Pulmonary artery endothelial cell (primary cell): Measurements from ENCODE around the gene RELN. TPM values are rescaled to one million over a fixed set of nuclear protein-coding genes. Genes with fewer than 3 reads are reported as not detected.
A peak's percentile ranks its signal among the peaks of the same experiment; 100 is the strongest.
"Not testable (repeated sequence)": the region's sequence is repeated elsewhere in the genome, so short reads cannot be mapped to it uniquely, and the experiment has no call there.

Experiments
- DNase-seq: peaks from one replicate; pipeline ENCODE4 v3.0.0-alpha.2; 2011; ENCODE audit warnings: low read depth, low spot score
- total RNA-seq: library from RNA; depleted of rRNA; stranded (reverse); fragments of >200 nt; gene quantifications from 2 replicates; pipeline ENCODE4 v1.2.3, GENCODE V29; 2014

RELN gene
- total RNA-seq, 1 donor from 2014 or later = 7.9 TPM

- no peak for DNase-seq
Measured at GRCh38 chr7:103794424-103794823, 195.0 kb downstream of the RELN start.

- no peak for DNase-seq
Measured at GRCh38 chr7:103793614-103794013, 195.8 kb downstream of the RELN start.

GRCh38 chr7:103791894-103792293, 197.6 kb downstream of the RELN start:
- DNase-seq = no peak

- DNase-seq = not testable (repeated sequence)
Measured at GRCh38 chr7:103787041-103787440, 202.4 kb downstream of the RELN start.

GRCh38 chr7:103784646-103785286, 204.7 kb downstream of the RELN start:
- no peak for DNase-seq

- DNase-seq = no peak
Measured at GRCh38 chr7:103781409-103781808, 208.0 kb downstream of the RELN start.

GRCh38 chr7:103780561-103780960, 208.9 kb downstream of the RELN start:
- not testable (repeated sequence) for DNase-seq

- DNase-seq = no peak
Measured at GRCh38 chr7:103777440-103777839, 212.0 kb downstream of the RELN start.

- DNase-seq = no peak
Measured at GRCh38 chr7:103773726-103774125, 215.7 kb downstream of the RELN start.

GRCh38 chr7:103772171-103772773, 217.2 kb downstream of the RELN start:
- DNase-seq = no peak

GRCh38 chr7:103771294-103771693, 218.2 kb downstream of the RELN start:
- DNase-seq = no peak

GRCh38 chr7:103766660-103767059, 222.8 kb downstream of the RELN start:
- no peak for DNase-seq

GRCh38 chr7:103765901-103766300, 223.6 kb downstream of the RELN start:
- DNase-seq = no peak

- DNase-seq = no peak
Measured at GRCh38 chr7:103764901-103765300, 224.6 kb downstream of the RELN start.

- no peak for DNase-seq
Measured at GRCh38 chr7:103762877-103763276, 226.6 kb downstream of the RELN start.

- no peak for DNase-seq
Measured at GRCh38 chr7:103762065-103762760, 227.2 kb downstream of the RELN start.

GRCh38 chr7:103752995-103753394, 236.5 kb downstream of the RELN start:
- no peak for DNase-seq

- no peak for DNase-seq
Measured at GRCh38 chr7:103751311-103751880, 238.1 kb downstream of the RELN start.

- no peak for DNase-seq
Measured at GRCh38 chr7:103748680-103749079, 240.8 kb downstream of the RELN start.

GRCh38 chr7:103735377-103735776, 254.1 kb downstream of the RELN start:
- peak; percentile 60 for DNase-seq

GRCh38 chr7:103731169-103731568, 258.3 kb downstream of the RELN start:
- DNase-seq = no peak

GRCh38 chr7:103729026-103729425, 260.4 kb downstream of the RELN start:
- no peak for DNase-seq
